OCI-M2 (cell line): ENCODE results near the gene ZNF579.
"Not testable (repeated sequence)": the region's sequence is repeated elsewhere in the genome, so short reads cannot be mapped to it uniquely, and the experiment has no call there.

Experiments used
- DNase-seq: peaks from one replicate; lab custom pipeline; 2025; ENCODE audit not compliant: unreplicated experiment; lab: John Stamatoyannopoulos, UW

ZNF579 gene

GRCh38 chr19:55541091-55541490 is 39.6 kb downstream of the ZNF579 start:
- DNase-seq: no peak

- DNase-seq: no peak
Measured at GRCh38 chr19:55540619-55541018, 40.0 kb downstream of the ZNF579 start.

GRCh38 chr19:55539090-55539984 is 41.3 kb downstream of the ZNF579 start:
- DNase-seq: no peak

- no peak for DNase-seq
Measured at GRCh38 chr19:55538132-55538531, 42.5 kb downstream of the ZNF579 start.

- DNase-seq: no peak
Measured at GRCh38 chr19:55537741-55538111, 42.9 kb downstream of the ZNF579 start.

GRCh38 chr19:55536951-55537740 is 43.5 kb downstream of the ZNF579 start, which contains the start of gene SBK2:
Gene SBK2 (minus strand): TSS chr19:55537133. CDS start chr19:55536294, 839 bp downstream.
- DNase-seq: no peak

- DNase-seq: no peak
Measured at GRCh38 chr19:55536366-55536765, 44.3 kb downstream of the ZNF579 start.

- DNase-seq: no peak
Measured at GRCh38 chr19:55535965-55536350, 44.7 kb downstream of the ZNF579 start.

GRCh38 chr19:55535173-55535964 is 45.3 kb downstream of the ZNF579 start:
- no peak for DNase-seq

GRCh38 chr19:55534280-55534679 is 46.4 kb downstream of the ZNF579 start:
- not testable (repeated sequence) for DNase-seq

- DNase-seq: no peak
Measured at GRCh38 chr19:55530996-55531395, 49.7 kb downstream of the ZNF579 start.

- no peak for DNase-seq
Measured at GRCh38 chr19:55529636-55530234, 50.9 kb downstream of the ZNF579 start.

- no peak for DNase-seq
Measured at GRCh38 chr19:55528030-55528803, 52.4 kb downstream of the ZNF579 start.

- DNase-seq: no peak
Measured at GRCh38 chr19:55527197-55528029, 53.2 kb downstream of the ZNF579 start.
